ENCODE results near the gene TSHZ2.

TSHZ2 gene

DNA sequence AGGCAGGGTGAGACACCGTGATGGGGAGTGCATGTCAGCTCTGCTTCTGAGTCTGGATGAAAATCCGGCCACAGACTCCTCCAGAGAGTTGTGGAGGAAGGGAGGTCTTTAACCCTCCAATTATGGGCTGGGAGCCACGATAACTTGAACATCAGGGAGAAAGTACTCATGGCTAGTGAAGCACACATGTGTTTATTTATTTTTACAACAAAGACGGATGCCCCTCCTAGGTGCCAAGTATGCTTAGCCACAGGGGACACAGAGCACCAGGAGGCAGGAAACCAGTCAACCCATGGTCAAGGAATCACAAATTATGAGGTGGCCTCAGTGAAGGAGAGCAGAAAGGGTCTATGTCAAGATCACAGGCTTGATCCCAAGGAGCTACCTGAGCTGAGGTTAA lies 567.4 kb downstream of the TSHZ2 start:
- DNase-seq (ENCODE audit: low read depth, low spot score) = no peak

All from astrocyte of the hippocampus (primary cell).